NCI-H146 treated with DMSO at 0.1 percent for 48 hours (cell line): ENCODE results near the gene LTC4S.
"Not testable (repeated sequence)": the region's sequence is repeated elsewhere in the genome, so short reads cannot be mapped to it uniquely, and the experiment has no call there.

Source experiments
- DNase-seq: peaks from one replicate; lab custom pipeline; 2025; ENCODE audit not compliant: unreplicated experiment; lab: John Stamatoyannopoulos, UW

LTC4S gene, protein sequence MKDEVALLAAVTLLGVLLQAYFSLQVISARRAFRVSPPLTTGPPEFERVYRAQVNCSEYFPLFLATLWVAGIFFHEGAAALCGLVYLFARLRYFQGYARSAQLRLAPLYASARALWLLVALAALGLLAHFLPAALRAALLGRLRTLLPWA

DNA sequence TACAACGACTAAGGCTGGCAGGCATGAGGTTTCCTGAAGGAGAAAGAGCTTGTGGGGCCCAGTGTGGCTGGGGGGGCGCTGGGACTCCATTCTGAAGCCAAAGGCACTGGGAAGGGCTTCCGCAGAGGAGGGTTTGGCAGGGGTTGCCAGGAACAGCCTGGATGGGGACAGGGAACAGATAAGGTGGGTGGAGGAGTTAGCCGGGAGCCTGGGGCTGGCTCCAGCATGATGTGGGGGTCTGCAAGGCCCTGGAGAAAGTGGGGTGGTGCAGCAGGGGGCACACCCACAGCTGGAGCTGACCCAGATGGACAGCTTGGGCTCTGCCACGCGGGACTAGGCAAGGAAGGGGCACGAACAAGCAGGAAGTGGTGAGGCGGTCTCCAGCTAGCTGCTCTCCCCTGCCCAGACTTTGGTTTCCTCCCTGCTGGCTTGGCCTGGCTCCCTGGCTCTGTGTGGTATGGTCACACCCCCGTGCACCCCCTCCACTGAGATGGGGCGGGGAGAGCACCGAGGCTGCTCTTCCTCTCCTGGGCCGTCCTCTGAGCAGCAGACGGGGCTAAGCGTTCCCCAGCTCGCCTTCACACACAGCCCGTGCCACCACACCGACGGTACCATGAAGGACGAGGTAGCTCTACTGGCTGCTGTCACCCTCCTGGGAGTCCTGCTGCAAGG, at the start of gene LTC4S:
Gene LTC4S (plus strand): TSS at position 519 of the 672 bp plus-strand sequence. CDS start 95 bp downstream, at position 614.
- no peak for DNase-seq

GRCh38 chr5:179744106-179744505, 49.7 kb upstream of the LTC4S start:
- not testable (repeated sequence) for DNase-seq

DNA sequence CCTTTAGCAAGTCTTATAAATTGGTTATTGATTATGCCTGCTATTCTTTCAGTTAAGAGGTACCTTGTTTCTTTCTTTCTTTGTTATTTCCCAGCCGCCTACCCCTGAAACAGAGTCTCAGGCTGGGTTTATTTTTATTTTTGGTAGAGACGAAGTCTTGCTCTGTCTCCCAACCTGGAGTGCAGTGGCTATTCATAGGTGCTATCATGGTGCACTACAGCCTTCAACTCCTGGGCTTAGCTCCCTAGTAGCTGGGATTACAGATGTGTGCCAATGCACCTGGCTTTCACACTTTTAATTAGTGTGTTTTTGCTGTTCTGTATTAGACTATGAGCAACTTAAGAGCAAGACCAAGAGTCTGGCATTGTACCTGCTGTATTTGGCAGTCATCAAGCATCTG, 46.9 kb upstream of the LTC4S start:
- DNase-seq: no peak

- no peak for DNase-seq
Measured at GRCh38 chr5:179747811-179748210, 46.0 kb upstream of the LTC4S start.

- DNase-seq: no peak
Measured at GRCh38 chr5:179749857-179750508, 43.8 kb upstream of the LTC4S start.

DNA sequence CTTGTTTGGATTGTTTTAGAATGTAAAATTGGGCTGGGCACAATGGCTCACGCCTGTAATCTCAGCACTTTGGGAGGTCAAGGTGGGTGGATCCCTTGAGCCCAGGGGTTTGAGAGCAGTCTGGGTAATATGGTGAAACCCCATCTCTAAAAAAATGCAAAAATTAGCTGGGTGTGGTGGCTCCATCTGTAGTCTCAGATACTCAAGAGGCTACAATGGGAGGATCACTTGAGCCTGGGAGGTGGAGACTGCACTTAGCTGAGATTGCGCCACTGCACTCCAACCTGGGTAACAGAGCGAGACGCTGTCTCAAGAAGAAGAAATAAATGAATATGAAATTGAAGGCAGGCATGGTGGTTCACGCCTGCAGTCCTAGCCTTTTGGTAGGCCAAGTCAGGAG, 39.8 kb upstream of the LTC4S start:
- no peak for DNase-seq

DNA sequence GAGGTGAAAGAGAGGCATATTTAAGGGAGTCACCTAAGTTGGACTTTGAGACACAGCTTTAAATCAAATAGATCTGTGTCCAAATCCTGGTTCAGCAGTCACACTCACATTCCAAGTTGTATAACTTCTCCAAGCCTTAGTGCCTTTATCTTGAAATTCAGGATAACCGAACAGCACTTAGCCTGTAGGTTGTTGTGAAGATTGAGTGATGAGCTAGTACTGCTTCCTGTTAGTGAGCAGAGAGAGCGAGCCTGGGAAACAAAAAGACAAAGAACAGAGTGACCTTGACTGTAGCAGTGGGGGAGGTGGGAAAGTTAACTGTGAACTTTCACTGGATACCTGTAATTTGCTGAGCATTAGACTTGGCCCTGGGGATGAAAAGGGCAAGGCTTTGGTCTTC, 38.8 kb upstream of the LTC4S start:
- no peak for DNase-seq

DNA sequence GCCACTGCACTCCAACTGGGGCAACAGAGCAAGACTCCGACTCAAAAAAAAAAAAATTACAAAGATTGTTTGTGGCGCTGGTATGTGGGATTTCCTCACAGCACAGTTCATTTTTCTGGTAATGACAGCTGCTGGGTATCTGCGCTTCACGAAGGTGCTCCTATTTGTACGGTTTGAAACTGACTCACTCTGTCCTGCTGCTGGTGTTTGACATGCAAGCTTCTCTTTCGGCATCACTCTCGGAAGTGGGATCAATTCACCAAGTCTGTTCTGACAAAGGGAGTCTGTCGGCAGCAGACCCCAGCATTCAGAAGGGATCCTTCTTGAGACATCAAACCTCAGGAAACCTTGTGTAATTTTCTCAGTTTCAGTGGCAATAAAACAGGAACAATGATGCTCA, 34.8 kb upstream of the LTC4S start:
- no peak for DNase-seq

DNA sequence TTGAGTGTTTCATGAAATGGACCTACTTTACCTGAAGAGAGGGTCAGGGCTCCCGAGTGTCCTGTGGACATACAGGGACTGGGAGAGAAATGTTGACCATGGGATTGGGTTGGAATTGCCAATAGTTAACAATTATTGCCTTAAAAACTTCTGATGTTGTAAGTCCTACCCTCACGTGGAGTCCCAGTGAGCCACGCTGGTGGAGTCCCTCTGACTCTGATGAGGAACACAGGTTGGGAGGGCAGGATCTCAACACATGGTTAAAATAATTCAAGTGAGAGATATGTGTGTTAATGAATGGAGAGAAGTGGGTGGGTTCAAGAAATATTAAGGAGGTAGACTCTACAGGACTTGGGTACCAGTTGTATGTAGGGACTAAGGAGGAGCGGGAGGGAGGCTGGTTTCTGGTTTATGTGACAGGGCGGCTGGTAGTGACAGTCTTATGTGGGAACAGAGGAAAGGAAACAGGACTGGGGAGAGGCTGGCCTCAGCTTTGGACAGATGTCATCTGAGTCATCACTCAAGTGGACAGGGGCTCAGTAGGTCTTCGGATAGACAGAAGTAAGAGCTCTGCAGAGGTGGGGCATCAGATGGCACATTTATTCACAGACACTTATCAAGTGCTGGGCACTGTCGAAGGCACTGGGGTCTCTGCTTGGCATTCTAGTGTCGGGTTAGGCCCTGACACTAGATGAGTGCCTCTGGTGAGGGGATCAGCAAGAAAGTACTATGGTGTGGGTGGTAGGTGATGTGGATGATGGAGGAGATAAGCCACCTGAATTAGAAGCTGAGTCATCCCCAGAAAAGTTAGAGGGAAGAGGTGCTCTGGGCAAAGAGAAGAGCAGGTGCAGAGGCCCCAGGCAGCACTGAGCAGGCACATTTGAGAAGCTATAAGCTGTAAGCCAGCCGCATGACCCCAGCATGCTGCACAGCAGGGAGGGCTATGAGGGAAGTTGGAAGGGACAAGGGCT, 33.9 kb upstream of the LTC4S start:
- DNase-seq: peak; percentile 8

DNA sequence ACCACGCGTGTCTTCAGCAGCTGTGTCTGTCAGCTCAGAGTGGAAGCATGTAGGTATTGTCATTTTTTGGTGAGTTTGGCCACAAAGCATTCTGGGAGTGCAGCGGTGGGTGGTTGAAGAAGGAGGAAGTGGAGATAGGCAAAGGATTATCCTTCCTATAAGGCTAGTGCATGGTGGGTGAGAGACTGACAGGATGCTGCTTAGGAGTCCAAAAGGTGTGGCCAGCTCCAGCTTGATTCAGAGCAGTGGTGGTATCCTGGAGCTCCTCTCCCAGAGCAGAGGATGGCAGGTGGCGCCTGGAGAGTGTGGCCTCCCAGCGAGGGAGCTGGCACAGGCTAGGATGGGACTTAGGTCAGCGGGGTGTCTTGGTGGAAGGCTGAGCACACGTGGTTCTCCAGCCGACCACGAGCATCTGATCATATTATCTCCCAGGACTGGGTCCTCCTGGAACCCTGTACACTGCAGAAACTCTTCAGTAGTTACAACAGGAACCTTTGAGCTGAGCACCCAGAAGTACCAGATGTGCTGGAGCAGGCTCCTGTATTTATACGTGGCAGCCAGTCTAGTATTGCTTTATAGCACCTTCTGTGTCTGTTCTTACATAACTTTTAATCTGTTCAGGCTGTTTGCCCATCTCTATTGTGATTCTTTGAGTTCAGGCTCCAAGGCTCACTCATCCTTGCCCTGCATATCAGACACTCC, 31.6 kb upstream of the LTC4S start:
- no peak for DNase-seq

- DNase-seq: no peak
Measured at GRCh38 chr5:179762781-179763176, 31.0 kb upstream of the LTC4S start.

DNA sequence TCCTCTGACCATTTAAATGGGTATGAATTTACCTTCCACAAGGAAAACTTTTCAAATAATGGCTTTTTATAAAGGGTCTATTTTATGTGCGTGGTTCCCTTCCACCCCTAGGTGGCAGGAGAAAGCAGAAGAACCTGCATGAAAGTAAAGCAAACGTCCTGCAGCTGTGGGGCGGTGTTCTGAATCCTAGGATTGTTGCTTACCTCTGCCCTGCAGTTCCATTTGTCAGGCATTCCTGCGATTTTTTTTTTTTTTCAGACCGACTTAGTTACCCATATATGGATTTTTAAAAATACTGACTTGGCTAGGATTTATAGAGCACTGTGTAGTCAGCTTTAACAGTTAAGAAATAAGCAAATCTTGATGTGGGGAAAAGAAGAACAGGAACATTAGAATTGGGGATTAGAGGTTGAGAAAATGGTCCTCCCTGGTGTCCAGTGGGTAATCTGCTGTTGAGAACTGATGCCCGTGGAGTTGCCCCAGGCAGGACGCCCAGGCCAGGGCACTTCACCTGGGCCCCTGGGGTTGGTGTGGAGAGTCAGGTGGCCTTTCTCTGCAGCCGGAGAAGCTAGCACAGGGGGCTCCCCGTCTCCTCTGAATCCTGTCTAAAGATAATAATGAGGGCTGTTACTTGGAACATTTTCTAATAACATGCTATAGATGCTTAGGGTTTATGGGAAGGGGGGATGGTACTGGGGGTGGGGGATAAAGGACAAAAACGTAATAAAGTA, 30.4 kb upstream of the LTC4S start:
- DNase-seq: peak; percentile 29

DNA sequence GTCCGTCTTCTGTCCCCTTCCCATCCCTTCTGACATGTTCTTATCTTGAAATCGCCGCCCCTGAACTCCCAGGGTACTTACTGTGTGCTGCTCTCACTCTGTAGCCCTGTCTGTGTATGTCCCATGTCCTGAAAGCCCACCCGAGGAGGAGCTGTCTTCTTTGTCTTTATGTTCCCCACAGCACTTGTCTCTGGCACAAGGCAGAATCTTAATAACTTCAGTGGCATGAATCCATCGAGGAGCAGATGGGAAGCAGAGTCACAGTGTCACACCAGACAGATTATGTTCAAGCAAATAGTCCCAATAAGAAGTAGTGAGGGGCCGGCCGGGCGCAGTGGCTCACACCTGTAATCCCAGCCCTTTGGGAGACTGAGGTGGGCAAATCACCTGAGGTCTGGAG, 29.7 kb upstream of the LTC4S start:
- no peak for DNase-seq

DNA sequence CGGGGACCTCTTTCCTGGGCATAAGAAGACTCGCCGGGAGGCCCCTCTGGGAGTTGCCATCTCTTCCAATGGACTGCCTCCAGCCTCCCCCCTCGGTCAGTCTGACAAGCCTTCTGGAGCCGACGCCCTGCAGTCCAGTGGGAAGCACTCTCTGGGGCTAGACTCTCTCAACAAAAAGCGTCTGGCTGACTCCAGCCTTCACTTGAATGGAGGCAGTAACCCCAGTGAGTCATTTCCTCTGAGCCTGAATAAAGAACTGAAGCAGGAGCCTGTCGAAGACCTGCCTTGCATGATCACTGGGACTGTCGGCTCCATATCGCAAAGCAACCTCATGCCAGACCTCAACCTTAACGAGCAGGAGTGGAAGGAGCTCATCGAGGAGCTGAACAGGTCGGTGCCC, 28.4 kb upstream of the LTC4S start:
- DNase-seq: no peak

DNA sequence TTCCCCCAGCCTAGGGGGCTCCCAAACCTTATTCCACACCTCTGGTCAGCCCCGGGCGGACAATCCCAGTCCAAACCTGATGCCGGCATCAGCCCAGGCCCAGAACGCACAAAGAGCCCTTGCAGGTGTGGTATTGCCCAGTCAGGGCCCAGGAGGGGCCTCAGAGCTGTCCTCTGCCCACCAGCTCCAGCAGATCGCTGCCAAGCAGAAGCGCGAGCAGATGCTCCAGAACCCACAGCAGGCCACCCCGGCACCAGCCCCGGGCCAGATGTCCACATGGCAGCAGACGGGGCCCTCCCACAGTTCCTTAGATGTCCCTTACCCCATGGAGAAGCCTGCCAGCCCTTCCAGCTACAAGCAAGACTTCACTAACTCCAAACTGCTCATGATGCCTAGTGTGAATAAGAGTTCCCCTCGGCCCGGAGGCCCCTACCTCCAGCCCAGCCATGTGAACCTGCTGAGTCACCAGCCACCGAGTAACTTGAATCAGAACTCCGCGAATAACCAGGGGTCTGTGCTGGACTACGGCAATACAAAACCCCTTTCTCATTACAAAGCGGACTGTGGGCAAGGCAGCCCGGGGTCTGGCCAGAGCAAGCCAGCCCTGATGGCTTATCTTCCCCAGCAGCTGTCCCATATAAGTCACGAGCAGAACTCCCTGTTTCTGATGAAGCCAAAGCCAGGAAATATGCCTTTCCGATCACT, 27.6 kb upstream of the LTC4S start:
- DNase-seq: no peak

DNA sequence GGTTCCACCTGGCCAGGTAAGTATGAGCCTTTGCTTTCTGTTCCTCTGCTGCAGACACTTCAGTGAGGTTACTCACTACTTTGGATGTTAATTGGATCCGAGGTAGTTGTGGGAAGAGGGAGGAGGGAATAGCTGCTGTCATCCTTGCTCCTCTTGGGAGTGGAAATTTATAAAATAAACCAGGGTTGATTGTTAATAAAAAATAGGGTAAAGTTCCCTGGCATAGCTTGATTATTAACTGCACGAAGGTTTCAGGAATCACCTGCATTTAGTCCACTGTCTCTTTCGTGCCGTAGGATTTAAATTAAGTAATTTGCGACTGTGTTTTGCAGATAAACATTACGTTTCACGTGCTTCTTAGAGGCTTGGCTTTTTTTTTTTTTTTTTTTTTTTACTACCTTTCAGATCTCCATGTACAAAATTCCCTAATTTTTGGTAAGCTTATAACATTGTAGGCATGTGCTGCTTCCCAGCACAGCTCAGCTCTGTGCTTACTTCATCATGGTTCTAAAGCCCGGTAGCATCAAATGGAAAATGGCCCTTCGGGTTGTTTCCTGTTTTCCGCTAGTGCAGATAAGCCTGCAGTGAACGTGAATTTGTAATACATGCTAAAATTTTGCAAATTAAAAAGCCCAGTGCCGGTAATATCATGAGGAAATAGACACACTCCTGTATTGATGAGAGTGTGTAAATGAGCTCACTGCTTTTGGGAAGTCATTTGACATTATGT, 26.9 kb upstream of the LTC4S start:
- DNase-seq: no peak

GRCh38 chr5:179767496-179768100, 26.2 kb upstream of the LTC4S start:
- no peak for DNase-seq

DNA sequence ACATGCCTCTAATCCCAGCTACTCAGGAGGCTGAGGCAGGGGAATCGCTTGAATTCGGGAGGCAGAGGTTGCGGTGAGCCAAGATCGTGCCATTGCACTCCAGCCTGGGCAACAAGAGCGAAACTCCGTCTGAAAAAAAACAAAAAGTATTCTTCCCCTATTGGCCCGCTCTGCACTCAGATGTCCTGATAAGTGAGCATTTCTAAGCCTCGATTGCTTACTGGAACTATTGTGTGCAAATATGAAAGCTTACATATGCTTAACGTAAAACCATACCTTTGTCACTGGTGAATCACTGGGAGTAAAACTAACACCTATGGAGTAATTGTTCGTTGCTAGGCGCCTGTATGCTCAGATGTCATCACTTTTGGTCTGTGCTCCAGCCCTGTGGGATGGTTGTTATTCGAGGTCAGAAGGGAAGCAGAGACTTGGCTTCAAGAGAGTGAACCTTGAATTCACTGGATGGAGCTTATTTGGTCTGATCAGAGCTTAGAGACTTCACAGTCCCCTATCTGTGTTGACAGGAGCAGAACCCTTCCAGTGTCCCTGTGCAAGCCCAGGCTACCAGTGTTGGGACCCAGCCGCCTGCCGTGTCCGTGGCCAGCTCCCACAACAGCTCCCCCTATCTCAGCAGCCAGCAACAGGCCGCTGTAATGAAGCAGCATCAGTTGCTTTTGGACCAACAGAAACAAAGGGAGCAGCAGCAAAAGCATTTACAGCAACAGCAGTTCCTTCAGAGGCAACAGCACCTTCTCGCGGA, 25.3 kb upstream of the LTC4S start:
- DNase-seq: no peak
